Measurements from ENCODE around the gene SMC1A.
"Not testable (repeated sequence)": the region's sequence is repeated elsewhere in the genome, so short reads cannot be mapped to it uniquely, and the experiment has no call there.

SMC1A gene

GRCh38 chrX:53422086-53422860 is at the start of gene SMC1A:
Gene SMC1A (minus strand): TSS chrX:53422654. CDS start chrX:53422600, 54 bp downstream.
- DNase-seq: peak; percentile 90 to 95

GRCh38 chrX:53471346-53471745 is 48.9 kb upstream of the SMC1A start:
- DNase-seq: no peak

DNA sequence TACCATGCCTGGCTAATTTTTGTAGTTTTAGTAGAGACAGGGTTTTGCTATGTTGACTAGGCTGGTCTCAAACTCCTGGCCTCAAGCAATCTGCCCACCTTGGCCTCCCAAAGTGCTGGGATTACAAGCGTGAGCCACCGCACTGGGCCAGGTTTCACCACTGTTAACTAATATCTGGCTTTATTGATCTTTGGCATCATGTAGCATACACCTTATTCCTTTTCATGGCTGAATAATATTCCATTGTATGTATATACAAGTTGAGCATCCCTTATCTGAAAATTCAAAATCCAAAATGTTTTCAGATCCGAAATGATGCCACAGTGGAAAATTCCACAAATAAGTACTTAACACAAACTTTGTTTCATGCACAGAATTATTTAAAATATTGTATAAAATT is 46.2 kb upstream of the SMC1A start:
- not testable (repeated sequence) for DNase-seq

DNA sequence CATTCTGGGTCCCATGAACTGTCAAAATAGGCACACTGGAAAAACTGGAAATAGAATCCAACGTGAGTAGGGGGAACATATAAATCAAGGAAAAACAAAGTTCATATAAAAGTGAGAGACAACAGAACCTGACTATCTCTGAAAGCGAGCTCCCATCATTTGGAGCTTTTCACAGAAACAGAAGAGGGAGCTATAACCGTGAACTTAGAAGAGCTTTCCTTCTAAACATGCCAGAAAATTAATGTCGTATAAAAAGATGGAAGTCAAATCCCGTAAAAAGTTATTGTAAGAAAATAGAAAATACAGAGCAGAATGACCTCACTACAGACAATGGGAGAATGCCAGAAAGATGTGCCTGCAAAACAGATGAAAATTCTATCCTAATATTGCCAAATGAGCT is 35.6 kb upstream of the SMC1A start:
- DNase-seq: no peak

DNA sequence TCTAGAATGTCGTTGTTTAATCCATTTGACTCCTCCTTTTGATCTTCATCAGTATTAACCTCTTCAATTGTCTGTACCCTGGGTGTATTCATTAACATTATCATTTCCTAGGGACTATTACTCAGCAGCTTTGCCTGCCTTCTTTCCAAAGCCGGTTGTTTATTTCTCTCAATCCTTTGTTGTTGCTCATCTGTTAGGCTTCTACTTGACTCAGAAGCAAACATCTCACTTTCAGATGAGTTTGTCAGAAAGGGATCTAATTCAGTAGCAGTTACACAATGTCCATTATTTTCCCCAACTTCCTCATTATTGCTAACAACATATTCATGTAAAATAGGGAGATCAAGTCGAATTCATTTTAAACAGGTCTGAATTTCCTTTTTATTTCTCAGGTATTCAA is 33.8 kb upstream of the SMC1A start:
- no peak for DNase-seq

DNA sequence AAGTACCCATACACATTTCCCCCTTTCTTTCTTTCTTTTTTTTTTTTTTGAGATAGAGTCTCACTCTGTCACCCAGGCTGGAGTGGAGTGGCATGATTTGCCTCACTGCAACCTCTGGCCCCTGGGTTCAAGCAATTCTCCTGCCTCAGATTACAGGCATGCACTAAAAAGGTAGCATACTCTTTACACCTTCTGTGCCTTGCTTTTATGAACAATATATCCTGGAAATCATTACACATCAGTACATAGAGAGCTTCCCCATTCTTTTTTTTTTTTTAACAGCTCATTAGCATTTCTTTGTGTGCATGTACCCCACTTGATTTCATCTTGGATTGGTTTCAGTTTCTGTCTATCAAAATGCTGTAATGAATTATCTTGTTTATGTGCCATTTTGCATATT is 30.4 kb upstream of the SMC1A start:
- DNase-seq: no peak

DNA sequence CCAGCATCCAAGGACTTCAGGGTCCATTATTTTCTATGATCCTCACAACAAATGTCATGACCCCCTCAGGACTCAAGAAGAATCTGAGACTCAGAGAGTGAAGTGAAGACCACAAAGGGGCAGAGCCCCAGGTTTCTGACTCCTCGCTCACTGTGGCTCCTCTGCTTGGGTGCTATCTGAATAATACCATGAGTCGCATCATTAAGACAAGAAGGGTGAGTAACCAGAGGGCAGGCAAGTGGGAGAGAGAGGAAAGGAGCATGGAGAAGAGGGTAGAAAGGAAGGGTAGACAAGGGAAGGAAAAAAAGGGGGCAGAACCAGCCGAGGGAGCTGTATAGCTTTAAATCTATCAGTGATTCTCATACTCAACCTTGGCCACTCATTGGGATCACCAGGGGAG is 27.2 kb upstream of the SMC1A start:
- no peak for DNase-seq

DNA sequence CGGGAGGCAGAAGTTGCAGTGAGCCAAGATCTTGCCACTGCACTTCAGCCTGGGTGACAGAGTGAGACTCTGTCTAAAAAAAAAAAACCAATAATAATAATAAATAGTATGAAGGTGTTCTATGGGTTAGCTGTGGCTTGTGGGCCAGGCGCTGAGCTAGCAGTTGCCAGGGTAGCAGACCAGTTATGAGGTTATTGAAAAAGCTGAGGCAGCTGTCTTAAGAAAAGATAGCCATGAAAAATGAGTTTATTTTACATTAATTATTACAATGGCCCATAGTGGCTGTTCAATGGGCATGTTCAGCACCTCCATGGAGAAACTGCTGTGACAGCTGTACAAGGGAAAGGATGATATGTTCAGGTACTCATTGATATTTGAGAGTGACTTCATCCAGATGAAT is 25.0 kb upstream of the SMC1A start:
- DNase-seq: no peak

DNA sequence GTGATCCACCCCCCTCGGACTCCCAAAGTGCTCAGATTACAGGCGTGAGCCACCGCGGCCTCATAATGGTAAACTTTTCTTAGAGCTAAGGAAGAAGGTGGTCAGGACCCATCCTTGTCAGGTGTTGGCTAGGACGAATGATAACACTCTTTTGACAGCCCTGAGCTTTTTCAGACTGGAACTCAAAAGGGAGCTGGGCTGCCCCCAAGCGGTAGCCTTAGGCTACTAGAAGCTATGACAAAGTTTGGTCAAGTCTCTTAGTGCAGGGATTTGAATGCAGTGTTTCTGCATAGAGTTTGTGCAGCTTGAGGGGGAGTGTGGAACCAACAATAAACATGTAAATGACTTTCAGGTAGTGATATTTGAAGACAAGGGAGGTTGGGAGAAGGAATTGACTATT is 23.5 kb upstream of the SMC1A start:
- DNase-seq: peak in 1 of 2 donors; percentile 34

DNA sequence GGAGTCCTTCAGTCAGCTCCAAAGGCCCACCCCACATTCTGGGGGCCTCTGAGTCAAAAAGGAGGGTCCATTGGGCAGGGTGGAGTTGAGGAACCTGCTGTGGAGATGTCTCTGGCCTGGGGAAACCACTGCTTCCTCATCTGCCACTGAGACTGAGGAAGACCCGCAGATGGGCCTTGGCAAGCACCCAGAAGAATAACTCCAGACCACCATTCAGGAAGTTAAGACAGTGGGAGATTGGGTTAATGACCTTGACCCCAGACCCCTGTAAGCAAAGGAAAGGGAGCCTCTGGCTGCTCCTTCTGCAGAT is 19.8 kb upstream of the SMC1A start:
- no peak for DNase-seq

- DNase-seq: peak; percentile 64 to 71
These were observed 19.3 kb upstream of the SMC1A start for GRCh38 chrX:53441531-53442321.

- DNase-seq: peak in 1 of 2 donors; percentile 8
These were observed 18.4 kb upstream of the SMC1A start for GRCh38 chrX:53440621-53441517.

GRCh38 chrX:53440101-53440500 is 17.6 kb upstream of the SMC1A start:
- DNase-seq: no peak

- DNase-seq: no peak
These were observed 16.4 kb upstream of the SMC1A start for GRCh38 chrX:53438832-53439230.

- DNase-seq: no peak
These were observed 15.8 kb upstream of the SMC1A start for GRCh38 chrX:53438174-53438831.

DNA sequence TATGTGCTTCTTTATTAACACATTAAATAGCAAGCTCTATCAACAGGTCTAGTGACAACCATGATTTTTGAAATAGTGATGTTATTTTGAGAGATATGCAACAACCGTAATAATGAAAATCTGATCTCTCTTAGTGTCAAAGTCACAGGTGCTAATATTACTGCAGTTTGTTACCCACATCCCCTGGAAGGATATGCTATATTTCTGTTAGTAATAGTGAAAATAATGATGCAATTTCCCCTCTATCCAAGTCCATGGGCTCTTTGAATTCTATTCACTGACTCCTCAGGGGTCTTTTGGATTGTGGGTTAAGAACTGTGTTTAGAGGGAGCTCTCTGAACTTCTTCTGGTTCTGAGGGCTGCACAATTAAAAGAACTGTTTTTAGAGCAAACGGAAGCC is 14.8 kb upstream of the SMC1A start:
- no peak for DNase-seq

DNA sequence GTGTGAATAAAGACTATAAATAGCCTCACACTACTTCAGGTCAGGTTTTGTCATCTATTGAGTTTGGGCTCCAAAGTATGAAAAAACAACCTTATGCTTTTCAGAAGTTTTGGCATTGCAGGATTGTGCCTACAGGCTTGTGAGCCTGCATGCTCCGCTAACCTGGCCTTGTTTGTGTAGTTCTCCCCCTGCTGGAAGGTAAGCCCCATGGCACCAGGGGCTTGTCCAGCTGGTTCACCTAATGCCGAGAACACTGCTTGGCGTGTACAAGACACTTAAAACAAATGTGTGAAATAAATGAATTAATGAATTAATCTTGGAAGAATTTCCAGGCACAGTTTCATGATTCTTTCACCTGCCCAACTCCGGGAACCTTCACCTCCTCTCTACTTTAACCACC is 13.5 kb upstream of the SMC1A start:
- peak; percentile 47 to 63 for DNase-seq

- peak; percentile 76 to 84 for DNase-seq
These were observed 11.5 kb upstream of the SMC1A start, which contains the start of gene HSD17B10 for GRCh38 chrX:53433651-53434639. Gene HSD17B10 (minus strand): TSS chrX:53434370. CDS start chrX:53434345, 25 bp downstream.

DNA sequence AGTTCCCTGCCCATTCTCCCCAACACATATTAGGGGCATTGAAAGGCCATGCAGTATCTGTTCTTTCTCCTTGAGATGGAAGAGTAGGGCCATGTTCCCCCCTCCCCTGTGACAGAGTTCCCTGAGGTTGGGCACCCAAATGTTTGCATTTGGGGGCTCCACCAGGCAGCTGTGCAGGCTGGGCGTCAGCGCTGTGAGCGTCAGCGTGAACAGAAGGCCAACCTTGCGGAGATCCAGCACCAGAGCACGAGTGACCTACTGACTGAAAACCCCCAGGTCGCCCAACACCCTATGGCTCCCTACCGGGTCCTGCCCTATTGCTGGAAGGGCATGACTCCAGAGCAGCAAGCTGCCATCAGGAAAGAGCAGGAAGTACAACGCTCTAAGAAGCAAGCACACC is 7.8 kb upstream of the SMC1A start:
- DNase-seq: no peak

DNA sequence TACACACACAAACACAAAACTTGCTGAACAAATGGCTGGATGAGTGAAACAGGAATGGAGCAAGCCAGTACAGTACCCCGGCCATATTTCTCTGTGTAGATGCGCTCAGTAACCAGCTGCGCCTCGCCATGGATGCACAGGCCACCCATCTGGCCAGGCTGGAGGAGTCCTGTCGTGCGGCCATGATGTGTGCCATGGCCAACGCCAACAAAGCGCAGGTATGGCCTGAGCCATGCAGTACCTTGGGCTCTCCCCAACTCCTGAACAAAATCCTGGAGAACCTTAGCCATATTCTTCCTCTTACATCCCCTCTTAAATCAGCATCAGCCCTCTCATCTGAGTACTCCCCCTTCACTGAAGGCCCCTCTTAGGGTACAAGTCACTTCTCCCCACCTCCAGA is 7.3 kb upstream of the SMC1A start:
- DNase-seq: no peak

DNA sequence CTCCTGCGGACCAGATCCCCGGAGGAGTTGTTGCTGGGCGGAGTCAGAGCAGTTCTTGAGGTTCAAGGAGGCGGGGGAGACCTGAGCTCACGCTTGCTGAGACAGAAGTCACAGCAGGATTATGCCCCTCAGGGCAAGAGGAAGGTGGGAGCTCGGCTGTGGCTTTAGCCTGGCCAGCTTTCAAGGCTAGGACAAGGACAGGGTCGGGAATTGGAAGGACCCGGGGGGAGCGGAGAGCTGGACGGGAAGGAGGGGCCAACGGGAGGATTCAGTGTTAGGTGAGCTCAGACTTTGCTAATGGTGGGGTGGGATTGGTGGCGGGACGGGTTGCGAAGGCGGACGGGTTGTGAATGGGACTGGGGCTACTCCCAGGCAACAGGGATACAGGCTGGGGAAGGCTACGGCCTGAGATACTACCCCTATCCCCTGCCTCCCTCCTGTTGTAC is 430 bp upstream of the SMC1A start, which contains the start of gene RIBC1:
TSS of gene RIBC1 (plus strand) at position 13 of the 446 bp plus-strand sequence. CDS start 3,404 bp downstream, outside the sequence.
- DNase-seq: no peak
